ENCODE data around the gene NMNAT2. TPM values are rescaled to one million over a fixed set of nuclear protein-coding genes. Genes with fewer than 3 reads are reported as not detected.

NMNAT2 gene
- total RNA-seq, 1 experiment from 2014 or later, result 11.4 TPM

DNA sequence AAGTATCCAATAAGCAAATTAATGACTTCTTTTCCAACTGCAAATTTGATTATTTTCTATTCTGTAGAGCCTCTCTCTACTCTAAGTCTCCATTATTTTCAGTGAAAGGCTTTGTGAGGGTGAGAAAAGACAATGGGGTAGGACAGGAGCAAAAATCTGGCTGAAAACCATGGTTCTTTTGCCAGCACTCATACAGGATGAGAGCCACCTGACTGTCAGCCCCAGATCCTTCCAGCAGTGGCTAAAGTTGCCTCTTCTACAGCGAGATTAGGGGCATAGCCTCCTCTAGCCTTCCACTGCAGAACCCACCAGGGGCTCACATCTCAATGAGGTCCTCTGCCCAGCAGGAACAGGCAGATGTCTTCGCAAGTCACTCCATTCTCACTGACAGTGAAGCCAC is 23.7 kb downstream of the NMNAT2 start:
- H3K79me2 ChIP-seq (ENCODE audit: insufficient read depth, low read length), result no peaks in the 10 kb centered on the region; the same call in 1 of the 2 replicates
- H3K23ac ChIP-seq (ENCODE audit: insufficient read length, low read depth, low read length), result no peak overlapping the region
- peaks cover 6 to 10% of the 10 kb centered on the region in 2 experiments; a peak in 3 of 4 replicates for H3K4me1 Mint-ChIP-seq
- H2BK20ac ChIP-seq (ENCODE audit: low read depth, low read length, poor library complexity, severe bottlenecking), result no peak overlapping the region
- H3K79me1 ChIP-seq (ENCODE audit: insufficient read depth, low read depth, low read length, poor library complexity, severe bottlenecking), result no peaks in the 10 kb centered on the region
- no peak overlapping the region for H3K4me3 Mint-ChIP-seq
- no peak overlapping the region for H2BK12ac ChIP-seq (ENCODE audit: insufficient read length, low read depth, low read length)
- no peaks in the 10 kb centered on the region for H3K9me3 ChIP-seq (ENCODE audit: control insufficient read depth, low read depth, low read length)
- no peaks in the 10 kb centered on the region for H3K9me3 Mint-ChIP-seq
- 0 out of 2 replicates have a peak overlapping the region, but pooled peaks have one; percentile 36 for H3K14ac ChIP-seq (ENCODE audit: insufficient read depth, low read length)
- no peak for DNase-seq
- H4K20me1 ChIP-seq (ENCODE audit: control insufficient read depth, insufficient read depth, insufficient read length), result no peaks in the 10 kb centered on the region
- no peak overlapping the region for H2BK5ac ChIP-seq (ENCODE audit: insufficient read length, low read length)
- no peaks in the 10 kb centered on the region for H3K23me2 ChIP-seq (ENCODE audit: insufficient read length, low read depth, low read length, poor library complexity, severe bottlenecking)
- H3K27me3 ChIP-seq (ENCODE audit: insufficient read depth, low read length), result no peaks in the 10 kb centered on the region
- no peaks in the 10 kb centered on the region; the same call in 1 of the 2 replicates for H3K27me3 Mint-ChIP-seq (ENCODE audit: low read depth)
- TF ChIP-seq, protein P1, sequence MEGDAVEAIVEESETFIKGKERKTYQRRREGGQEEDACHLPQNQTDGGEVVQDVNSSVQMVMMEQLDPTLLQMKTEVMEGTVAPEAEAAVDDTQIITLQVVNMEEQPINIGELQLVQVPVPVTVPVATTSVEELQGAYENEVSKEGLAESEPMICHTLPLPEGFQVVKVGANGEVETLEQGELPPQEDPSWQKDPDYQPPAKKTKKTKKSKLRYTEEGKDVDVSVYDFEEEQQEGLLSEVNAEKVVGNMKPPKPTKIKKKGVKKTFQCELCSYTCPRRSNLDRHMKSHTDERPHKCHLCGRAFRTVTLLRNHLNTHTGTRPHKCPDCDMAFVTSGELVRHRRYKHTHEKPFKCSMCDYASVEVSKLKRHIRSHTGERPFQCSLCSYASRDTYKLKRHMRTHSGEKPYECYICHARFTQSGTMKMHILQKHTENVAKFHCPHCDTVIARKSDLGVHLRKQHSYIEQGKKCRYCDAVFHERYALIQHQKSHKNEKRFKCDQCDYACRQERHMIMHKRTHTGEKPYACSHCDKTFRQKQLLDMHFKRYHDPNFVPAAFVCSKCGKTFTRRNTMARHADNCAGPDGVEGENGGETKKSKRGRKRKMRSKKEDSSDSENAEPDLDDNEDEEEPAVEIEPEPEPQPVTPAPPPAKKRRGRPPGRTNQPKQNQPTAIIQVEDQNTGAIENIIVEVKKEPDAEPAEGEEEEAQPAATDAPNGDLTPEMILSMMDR (conservative IDR thresholded peaks at IDR 0.05), result no peak
- H3K27ac ChIP-seq (ENCODE audit: insufficient read length, low read depth, low read length), result no peak overlapping the region
- no peak overlapping the region for H4K8ac ChIP-seq (replicated peaks; ENCODE audit: insufficient read length, low read depth, low read length)
- no peak overlapping the region for H4K5ac ChIP-seq (ENCODE audit: insufficient read length, low read depth, low read length)
- no peak overlapping the region for H2AFZ ChIP-seq (ENCODE audit: low read length)
- H4K91ac ChIP-seq (ENCODE audit: insufficient read length, low read depth, low read length), result no peak overlapping the region
- no peak overlapping the region for H3T11ph ChIP-seq (ENCODE audit: low read length)
- no peak overlapping the region for H2AK5ac ChIP-seq (ENCODE audit: insufficient read length, low read length)
- no peak overlapping the region for H3K56ac ChIP-seq (ENCODE audit: insufficient read length, low read depth, low read length)
- H2BK120ac ChIP-seq (ENCODE audit: low read depth, low read length, poor library complexity, severe bottlenecking), result no peak overlapping the region
- no peak overlapping the region for H2BK15ac ChIP-seq (ENCODE audit: low read depth, low read length)
- H3K9ac ChIP-seq (ENCODE audit: extremely low read depth, insufficient read length, low read length), result no peak overlapping the region
- no peaks in the 10 kb centered on the region for H3K4me1 ChIP-seq (ENCODE audit: insufficient read depth, low read length)
- no peaks in the 10 kb centered on the region; a peak in 1 of 7 replicates for H3K36me3 Mint-ChIP-seq (ENCODE audit: insufficient read depth in 1 of 3, low read depth in 3 of 3)
- peak overlapping the region; percentile 40 for H3K18ac ChIP-seq (ENCODE audit: insufficient read length, low read depth, low read length)
- H3K4me2 ChIP-seq (ENCODE audit: insufficient read depth, insufficient read length, low read length), result no peak overlapping the region
- H3K27ac Mint-ChIP-seq, result no peak overlapping the region
- no CpG with 5 or more reads among the region's 2 CpGs for WGBS (ENCODE audit: extremely low coverage, insufficient read length, low lambda C conversion rate)
- H3K4ac ChIP-seq (ENCODE audit: low read depth, low read length), result no peak overlapping the region
